Activated T-cell treated with anti-CD3 and anti-CD28 coated beads, Interleukin-2, amount 50 U/mL, for 48 hours (primary cell): ENCODE measurements around the gene FUCA1.

ENCODE experiments used
- DNase-seq, 2 experiments: peaks; one replicate each; pipeline ENCODE4 v3.0.0-alpha.2; 2020

FUCA1 gene

DNA sequence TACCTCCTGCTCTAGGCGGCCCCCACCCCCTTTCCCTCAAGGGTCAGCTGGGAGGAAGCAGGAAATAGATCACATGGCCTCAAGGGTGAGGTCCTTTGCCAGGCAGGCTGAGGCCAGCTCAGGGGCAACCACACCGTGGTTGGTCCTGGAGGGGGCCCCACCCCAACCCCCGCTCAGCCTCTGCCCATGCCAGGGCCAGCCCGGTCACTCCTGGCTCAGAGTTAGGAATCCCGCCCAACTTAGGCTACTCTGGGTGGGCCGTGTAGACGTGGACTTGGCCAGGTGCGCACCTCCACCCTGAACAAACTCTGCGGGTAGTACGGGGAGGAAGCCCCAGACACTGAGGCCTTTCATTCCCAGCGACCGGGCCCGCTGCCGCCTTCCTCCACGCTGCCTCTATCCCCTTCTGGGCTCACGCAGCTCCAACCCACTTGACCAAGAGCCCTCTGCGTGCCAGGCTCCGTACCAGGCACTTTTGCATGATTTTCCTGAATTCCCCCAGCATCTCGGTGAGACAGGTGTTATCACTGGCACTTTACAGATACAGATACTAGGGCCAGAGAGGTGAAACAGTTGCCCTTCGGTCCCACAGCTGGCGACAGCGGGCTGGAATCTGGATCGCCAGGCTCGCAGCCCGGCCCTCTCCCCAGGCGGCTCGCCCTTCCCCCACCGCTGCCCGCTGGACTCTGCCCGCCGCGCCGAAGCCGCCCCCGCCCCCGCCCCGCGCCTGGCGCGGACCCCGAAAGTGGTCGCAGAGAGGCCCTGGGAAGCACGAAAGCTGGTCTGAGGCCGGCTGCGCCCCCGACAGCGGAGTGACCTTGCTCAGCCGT, 68.3 kb downstream of the FUCA1 start:
- peak; percentile 56 to 60 for DNase-seq

DNA sequence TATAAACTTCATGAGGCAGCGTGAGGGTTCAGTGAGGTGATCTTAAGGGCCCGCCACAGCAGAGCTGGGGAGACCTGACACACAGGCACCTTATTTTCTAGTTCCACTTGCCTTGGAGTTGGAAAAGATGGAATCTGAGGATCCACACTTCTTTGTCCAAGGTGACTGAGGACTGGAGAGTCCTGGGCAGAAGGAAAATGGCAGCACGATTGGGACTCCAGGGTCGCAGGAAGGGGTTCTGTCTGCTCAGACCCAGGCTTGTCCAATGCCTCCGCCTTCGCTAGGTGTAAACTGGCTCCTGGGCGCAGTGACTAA, 68.9 kb downstream of the FUCA1 start:
- DNase-seq: no peak

DNA sequence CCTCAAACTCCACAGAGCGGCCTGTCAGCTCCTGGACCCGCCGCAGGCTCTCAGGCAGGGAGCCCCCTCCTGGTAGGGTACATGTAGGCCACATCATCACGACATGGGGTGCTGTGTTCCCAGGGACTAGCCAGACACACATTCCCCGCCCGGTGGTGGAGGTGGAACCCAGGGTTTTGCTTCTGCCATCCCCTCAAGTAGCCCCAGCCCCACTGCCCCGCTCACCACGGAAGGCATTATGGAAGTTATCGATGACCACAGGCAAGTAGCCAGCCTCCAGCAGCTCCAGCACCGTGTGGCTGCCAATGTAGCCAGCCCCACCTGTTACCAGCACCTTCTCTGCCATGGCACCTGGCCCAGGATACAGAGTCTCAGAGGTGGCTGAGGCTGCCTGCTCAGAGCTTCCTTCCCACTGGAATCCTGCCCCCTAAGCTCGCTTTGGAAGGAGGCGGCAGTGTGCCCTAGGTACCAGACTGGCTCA, 69.4 kb downstream of the FUCA1 start:
- peak; percentile 30 to 49 for DNase-seq

DNA sequence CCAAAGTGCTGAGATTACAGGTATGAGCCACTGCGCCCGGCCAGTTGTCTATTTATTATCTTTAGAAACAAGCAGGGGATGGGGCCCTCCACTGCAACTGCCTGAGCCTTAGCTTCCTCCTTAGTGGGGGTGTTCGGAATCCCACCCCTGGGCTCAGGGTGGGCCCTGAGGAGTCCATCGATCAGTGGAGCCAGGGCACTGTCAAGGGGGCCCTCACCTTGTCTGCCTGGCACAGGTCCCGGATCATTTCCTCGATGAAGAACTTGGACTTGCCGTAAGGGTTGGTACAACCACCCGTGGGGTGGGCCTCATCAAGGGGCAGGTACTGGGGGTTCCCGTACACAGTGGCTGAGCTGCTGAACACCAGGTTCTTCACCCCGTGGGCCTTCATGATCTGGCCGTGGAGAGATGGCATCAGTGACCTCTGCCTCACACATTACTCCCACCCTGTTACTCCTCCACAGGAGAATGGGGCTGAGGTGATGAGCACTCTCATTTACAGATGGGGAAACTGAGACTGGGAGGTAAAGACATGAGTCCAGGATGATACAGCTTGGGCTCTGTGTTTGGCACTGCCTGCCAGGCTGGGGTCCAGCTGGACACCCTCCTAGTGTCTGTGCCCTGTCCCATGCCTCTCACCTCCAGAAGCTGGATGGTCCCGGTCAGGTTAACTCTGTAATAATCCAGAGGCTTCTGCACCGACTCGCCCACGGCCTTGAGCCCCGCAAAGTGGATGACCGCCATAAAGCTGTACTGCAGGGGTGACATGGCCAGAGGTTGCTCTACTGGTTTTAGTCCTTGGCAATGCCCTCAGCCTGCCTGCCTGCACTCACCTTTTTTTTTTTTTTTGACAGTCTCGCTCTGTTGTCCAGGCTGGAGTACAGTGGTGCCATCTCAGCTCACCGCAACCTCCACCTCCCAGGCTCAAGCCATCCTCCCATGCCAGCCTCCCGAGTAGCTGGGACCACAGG, 70.3 kb downstream of the FUCA1 start:
- DNase-seq: no peak

DNA sequence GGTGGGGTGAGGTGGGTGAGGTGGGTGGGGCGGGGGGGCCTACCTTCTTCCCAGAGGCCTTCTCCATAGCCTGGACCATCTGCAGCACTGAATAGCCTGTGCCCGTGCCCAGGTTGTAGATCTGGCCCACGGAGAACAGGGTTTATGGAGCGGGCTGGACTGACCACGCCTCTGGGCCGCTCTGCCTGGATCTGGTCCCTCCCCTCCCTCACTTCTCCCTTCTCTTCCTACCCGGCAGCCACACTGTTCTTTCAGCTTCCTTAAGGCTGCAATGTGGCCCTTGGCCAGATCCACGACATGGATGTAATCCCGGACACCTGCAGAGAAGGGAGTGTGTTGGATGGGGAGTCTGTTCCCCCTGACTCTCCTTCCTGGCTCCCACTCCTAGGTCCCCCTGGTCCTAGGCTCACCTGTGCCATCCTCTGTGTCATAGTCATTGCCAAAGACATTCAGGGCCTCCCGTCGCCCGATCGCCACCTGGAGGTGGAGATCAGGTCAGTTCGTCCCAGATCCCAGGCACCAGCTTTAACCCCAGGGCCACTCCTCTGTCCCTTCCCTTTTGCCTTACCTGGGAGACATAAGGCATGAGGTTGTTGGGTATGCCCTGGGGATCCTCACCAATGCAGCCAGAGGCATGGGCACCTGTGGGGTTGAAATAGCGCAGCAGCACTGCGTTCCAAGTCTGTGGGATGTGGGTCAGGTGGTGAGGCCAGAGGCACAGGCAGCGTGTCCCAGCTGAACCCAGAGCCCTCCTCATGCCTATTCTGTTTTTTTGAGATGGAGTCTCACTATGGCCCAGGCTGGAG, 71.4 kb downstream of the FUCA1 start:
- no peak for DNase-seq

DNA sequence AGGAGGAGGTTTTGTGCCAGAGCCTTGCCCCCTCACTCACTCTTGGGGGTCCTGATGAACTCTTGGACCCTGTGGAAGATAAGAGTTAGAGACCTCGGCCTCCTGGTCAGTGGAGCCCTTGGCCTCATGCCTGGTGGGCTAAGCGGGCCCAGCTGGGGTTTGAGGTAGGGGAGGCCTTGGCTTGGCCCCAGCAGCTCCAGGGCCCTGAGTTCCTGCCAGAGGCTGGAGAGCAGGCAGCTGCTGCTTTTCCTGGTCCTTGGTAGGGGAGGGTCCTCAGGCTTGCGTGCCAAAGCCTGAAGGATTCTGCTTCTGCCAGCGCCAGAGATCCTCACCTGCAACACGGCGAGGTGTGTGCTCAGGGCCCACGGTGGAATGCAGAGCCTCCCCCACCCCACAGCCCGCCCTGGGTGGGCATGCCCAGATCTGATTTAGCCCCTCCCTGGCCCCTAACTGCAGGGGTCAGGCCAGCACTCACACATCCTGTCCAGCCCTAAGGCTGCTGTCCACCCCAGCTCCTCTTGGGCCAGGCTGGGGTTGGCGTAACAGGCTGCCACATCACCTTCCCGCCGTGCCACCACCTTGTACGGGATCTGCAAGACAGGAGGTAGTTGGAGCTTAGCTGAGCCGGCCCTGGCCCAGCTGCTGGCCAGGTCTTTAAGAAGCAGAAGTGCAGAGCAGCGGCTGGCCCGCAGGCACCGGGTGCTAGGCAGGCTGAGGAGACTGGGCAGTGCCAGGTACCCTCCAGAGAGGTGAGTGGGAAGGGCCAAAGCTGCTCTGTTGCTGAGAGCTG, 72.2 kb downstream of the FUCA1 start:
- DNase-seq: no peak
